NCI-H146 (cell line): Measurements from ENCODE around the gene CFDP1.
A peak's percentile ranks its signal among the peaks of the same experiment; 100 is the strongest.

Source experiments
- DNase-seq: peaks from one replicate; lab custom pipeline; 2025; lab: John Stamatoyannopoulos, UW

CFDP1 gene

DNA sequence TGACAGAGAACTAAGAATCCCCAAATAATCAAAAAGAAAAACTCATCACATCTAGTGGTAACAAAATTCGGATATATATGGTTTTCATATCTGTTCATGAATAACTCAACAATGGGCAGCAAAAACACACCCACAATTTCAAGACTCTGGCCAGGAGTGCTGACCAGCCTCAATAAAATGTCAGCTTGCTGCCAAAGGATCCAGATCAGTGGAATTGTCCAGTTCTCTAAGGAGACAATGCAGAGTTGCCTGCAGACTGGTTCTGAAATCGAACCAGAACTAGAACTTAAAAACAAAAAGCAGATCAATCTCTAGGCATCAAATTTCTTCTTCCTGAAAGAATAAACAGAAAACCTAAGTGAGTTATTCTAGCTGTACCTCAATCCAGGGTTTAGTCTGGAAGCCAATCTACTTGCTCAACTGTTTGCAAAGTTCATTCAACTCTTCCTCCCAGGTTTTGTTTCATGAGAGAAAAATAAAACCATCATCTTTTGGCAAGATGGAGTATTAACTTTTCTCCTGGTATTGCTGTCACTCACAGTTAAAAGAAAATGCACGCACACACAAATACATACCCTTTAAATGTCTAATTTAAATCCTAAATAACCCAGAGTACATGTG is 61.0 kb downstream of the CFDP1 start:
- no peak for DNase-seq

DNA sequence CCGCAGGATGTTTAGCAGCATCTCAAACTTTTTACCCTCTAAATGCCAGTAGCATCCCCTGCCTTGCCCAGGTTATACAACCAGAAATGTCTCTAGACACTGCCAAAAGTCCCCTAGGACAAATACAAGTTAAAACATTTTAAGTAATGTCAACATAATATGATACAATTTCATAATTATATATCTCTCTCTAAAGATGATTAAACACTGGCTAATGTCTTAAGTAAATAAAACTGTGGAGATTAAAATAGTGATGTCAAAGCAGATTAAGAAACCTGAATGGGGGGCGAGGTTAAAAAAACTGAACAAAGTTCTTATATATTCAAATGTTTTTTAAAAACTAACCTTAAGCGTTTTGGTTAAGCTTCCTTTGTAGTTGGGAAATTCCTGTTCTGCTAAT is 62.1 kb downstream of the CFDP1 start:
- DNase-seq = no peak

DNA sequence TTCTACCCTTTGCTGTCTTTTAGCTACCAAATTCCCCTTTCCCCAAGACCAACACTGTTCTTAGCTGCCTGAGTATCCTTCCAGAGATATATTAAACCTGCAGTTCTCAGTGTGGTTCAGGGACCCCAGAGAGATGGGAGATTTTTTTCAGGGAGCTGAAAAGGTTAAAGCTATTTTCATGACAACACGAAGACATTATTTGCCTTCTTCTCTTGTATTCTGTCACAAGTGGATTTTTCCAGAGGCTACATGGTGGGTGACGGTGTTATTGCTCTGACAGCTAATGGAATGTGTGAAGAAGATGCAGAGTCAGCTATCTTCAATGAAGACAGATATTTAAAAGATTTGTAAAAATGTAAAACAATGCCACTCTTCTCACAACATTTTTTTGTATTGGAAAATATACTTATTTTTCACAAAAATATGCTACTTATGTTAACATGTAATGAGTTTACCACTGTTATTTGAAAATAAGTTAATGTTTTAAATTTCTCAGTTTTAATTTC is 69.0 kb downstream of the CFDP1 start:
- no peak for DNase-seq

DNA sequence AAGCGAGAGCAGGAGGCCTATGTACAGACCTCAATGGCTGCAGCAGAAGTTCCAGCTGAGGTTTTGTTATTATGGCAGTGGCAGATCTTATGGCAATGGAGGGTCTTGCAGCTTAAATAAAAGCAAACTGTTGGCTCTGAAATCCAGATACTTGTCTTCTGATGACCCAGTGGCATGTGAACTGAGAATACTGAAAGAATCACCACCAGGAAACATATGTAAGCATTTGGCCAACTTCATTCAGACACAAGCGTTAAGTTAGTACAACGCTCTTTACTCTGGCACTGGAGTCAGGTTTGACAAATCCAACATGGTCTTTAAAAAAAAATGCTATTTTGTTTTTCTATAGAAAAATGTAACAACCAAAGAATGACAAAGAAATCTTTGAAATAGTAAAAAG is 70.5 kb downstream of the CFDP1 start:
- no peak for DNase-seq

GRCh38 chr16:75361936-75362335 is 71.4 kb downstream of the CFDP1 start:
- DNase-seq = no peak

DNA sequence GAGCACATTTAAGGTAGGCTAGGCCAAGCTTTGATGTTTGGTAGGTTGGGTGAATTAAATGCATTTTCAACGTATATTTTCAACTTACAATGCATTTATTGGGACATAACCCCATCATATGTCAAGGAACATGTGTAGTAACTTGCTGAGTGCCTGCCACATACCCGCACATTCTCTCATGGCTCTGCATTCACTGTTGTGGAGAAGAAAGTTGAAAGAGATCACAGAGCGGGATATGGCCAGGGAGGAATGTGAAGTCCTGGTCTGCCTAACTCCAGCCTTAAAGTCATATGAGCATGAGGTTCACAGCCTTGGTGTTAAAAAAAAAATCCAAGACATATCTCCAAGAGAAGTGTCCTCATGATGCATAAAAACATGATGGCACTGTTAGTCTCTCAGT is 79.1 kb downstream of the CFDP1 start:
- no peak for DNase-seq

DNA sequence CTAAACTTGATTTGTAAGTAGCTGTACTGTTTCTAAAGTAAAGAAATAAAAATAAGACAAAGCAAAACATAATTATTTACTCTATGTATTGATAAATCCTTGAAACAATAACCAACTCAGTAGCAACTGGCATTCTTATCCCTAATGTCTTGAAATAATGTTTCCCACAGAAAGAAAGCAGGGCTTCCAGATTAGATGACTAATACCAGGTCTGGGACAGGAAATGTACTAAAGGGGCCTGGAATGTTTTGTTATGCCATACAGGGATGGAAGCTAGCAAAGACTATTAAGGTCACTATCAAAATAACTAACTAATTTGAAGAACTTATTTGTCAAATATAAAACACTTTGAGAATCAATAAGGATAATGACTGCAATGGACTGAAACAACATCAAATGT is 82.1 kb downstream of the CFDP1 start:
- no peak for DNase-seq

- DNase-seq = no peak
These were observed 87.6 kb downstream of the CFDP1 start for GRCh38 chr16:75345711-75346110.

- no peak for DNase-seq
These were observed 89.4 kb downstream of the CFDP1 start for GRCh38 chr16:75343941-75344340.

- no peak for DNase-seq
These were observed 90.0 kb downstream of the CFDP1 start for GRCh38 chr16:75343286-75343685.

- DNase-seq = no peak
These were observed 90.9 kb downstream of the CFDP1 start for GRCh38 chr16:75342308-75342811.

- DNase-seq = no peak
These were observed 91.6 kb downstream of the CFDP1 start for GRCh38 chr16:75341564-75342307.

DNA sequence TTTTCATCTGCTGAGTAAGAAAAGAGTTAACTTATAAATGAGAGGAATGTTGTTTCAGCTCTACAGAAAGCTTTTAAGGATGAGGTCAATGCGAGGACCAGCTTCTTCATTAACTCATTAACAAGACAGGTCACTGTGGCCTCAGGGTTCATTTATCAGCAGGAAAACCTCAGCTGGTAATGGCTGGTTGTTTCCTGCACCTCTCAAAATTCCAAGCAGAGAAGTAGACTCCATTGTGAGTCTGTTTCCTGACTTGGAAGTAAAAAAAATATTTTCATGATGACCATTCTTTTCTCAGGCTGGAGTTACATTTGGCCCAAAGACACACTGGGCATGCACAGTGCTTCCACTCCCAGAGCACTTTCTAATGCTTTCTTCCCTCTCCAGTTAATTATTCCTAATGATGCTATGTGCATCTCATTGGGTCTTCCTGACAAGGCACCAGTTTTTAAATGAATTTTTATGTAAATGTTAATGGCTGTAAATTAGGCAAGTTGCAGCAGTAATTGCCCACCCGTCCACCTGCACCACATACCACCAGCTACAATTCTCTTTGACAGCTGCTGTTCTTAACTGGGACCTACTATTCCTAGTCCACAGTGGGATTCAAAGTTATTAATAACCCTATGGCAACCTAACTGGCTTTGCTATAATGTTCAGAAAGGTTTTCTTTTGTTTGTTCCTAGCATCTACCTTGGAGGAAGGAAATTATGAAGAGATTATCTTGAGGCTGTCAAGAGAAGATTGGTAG is 92.4 kb downstream of the CFDP1 start:
- DNase-seq = no peak

DNA sequence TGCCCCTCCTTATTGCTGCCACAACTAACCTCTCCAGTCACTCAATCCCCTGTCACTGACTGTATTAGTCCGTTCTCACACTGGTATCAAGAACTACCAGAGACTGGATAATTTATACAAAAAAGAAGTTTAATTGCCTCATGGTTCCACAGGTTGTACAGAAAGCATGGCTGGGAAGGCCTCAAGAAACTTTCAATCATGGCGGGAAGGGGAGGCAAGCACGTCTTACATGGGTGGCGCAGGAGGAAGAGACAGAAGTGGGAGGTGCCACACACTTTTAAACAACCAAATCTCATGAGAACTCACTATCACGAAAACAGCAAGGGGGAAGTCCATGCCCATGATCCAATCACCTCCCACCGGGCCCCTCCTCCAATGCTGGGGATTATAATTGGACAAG is 95.9 kb downstream of the CFDP1 start:
- no peak for DNase-seq

GRCh38 chr16:75336521-75336920 is 96.8 kb downstream of the CFDP1 start:
- DNase-seq = no peak

DNA sequence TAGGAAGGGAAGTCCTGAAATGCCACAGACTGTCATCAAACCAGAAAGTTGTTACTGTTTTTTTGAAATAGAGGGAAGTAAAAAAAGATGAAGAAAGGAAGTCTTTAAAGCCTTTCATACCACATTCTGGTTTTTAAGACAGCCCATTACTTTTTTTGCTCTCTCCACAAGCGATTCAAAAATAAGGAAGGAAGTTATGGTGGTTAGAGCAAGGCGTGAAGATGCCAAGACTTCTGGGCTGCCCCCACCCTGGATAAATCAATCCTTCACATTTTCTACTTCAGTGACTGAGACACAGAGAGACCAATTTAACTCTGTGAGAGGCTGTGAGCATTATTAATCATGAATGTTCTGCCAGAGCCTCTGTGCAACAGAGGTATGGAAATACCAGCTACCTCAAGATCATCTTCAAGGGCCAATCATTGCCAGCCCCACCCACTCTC is 99.6 kb downstream of the CFDP1 start:
- no peak for DNase-seq

GRCh38 chr16:75329943-75330342 is 103.4 kb downstream of the CFDP1 start:
- DNase-seq = peak; percentile 57

DNA sequence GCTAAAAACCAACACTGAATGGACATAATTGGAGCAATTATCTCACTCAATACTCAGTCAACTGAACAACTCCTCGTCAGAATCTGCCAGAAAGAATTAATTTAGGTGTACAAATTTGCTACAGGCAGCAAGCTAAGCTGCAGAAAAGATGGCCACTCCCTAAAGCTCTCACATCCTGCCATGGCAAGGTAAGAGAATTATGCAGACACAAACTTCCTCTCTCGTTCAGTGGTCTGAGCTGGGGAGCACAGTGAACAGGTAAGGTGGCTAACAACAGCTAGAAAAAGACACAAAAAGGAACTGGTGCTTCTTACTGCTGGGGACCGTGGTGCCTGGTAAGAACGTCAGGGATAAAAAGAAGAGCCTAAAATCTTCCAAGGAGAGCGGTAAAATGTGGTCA is 107.0 kb downstream of the CFDP1 start:
- peak; percentile 36 for DNase-seq

DNA sequence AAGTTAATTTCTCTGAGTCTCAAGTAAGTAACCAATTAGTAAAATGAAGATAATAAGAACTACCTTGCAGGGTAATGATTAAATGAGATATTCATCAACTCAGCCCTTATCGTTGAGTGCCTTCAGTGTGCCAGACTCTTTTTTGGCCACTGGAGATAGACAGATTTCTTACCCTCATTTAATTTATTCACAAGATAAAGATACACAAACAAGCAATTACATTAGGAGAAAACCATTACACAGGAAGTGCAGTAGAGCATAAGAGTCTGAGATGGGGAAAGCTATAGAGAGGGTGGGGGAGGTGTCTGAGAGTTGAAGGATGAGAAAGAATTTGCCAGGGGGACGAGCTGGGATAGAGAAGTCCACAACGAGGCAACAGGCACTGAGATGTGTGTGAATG is 109.4 kb downstream of the CFDP1 start:
- DNase-seq = no peak

DNA sequence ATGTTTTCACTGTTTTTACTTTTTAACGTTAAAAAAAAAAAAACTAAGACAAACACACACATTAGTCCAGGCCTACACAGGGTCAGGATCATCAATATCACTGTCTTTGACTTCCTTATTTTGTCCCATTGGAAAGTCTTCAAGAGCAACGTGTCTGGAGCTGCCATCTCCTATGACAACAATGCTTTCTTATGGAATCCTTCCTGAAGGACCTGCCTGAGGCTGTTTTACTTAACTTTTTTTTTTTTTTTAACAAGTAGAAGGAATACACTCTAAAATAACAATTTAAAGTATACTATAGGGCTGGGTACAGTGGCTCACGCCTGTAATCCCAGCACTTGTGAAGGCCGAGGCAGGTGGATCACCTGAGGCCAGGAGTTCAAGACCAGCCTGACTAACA is 110.1 kb downstream of the CFDP1 start:
- no peak for DNase-seq

- no peak for DNase-seq
These were observed 110.6 kb downstream of the CFDP1 start for GRCh38 chr16:75322740-75323139.

GRCh38 chr16:75320435-75320834 is 112.9 kb downstream of the CFDP1 start:
- DNase-seq = no peak
